H9 (cell line): ENCODE measurements around the gene CEP85L. TPM values are rescaled to one million over a fixed set of nuclear protein-coding genes. Genes with fewer than 3 reads are reported as not detected.

Experiments used
- DNase-seq: peaks from one replicate; pipeline ENCODE4 v3.0.0-alpha.2; 2017
- H2AFZ ChIP-seq: one replicate; pipeline ENCODE4 v1.6.1; 2013; ENCODE audit warnings: mild to moderate bottlenecking, low read length, control low read depth, moderate library complexity
- H2AK5ac ChIP-seq: 2 replicates; pipeline ENCODE4 v1.6.1; 2013; ENCODE audit warnings: low read length, control low read depth, mixed read lengths; ENCODE audit not compliant: insufficient read length
- H2BK120ac ChIP-seq: one replicate; pipeline ENCODE4 v1.6.1; 2013; ENCODE audit warnings: low read depth, mild to moderate bottlenecking, low read length, control low read depth, inconsistent platforms; ENCODE audit not compliant: poor library complexity, severe bottlenecking
- H2BK12ac ChIP-seq: 2 replicates; pipeline ENCODE4 v1.6.1; 2013; ENCODE audit warnings: low read length, control low read depth, mixed read lengths, low read depth; ENCODE audit not compliant: insufficient read length
- H2BK15ac ChIP-seq: 2 replicates; pipeline ENCODE4 v1.6.1; 2013; ENCODE audit warnings: low read depth, low read length, control low read depth
- H2BK20ac ChIP-seq: one replicate; pipeline ENCODE4 v1.6.1; 2013; ENCODE audit warnings: low read depth, mild to moderate bottlenecking, low read length, control low read depth, inconsistent platforms; ENCODE audit not compliant: poor library complexity, severe bottlenecking
- H2BK5ac ChIP-seq: 2 replicates; pipeline ENCODE4 v1.6.1; 2013; ENCODE audit warnings: low read length, control low read depth, mixed read lengths; ENCODE audit not compliant: insufficient read length
- H3K14ac ChIP-seq: 2 replicates; pipeline ENCODE4 v1.6.1; 2013; ENCODE audit warnings: low read length, control low read depth; ENCODE audit not compliant: insufficient read depth
- H3K18ac ChIP-seq: 2 replicates; pipeline ENCODE4 v1.6.1; 2013; ENCODE audit warnings: low read depth, mild to moderate bottlenecking, mixed read lengths, low read length, control low read depth; ENCODE audit not compliant: insufficient read length
- H3K23ac ChIP-seq: 2 replicates; pipeline ENCODE4 v1.6.1; 2013; ENCODE audit warnings: low read length, control low read depth, mixed read lengths, low read depth; ENCODE audit not compliant: insufficient read length
- H3K23me2 ChIP-seq: 2 replicates; pipeline ENCODE4 v1.6.1; 2013; ENCODE audit warnings: low read depth, mild to moderate bottlenecking, mixed read lengths, low read length, control low read depth; ENCODE audit not compliant: insufficient read length, poor library complexity, severe bottlenecking
- H3K27ac ChIP-seq: 2 replicates; pipeline ENCODE4 v1.5.1; 2013; ENCODE audit warnings: low read length, control low read depth, mixed read lengths, low read depth; ENCODE audit not compliant: insufficient read length
- H3K27me3 ChIP-seq: 2 replicates; pipeline ENCODE4 v1.6.1; 2013; ENCODE audit warnings: low read length, control low read depth, inconsistent platforms; ENCODE audit not compliant: insufficient read depth
- H3K4ac ChIP-seq: 2 replicates; pipeline ENCODE4 v1.6.1; 2013; ENCODE audit warnings: low read depth, mild to moderate bottlenecking, control low read depth, inconsistent platforms, low read length, moderate library complexity
- H3K4me1 ChIP-seq: 2 replicates; pipeline ENCODE4 v1.6.1; 2013; ENCODE audit warnings: low read length, control low read depth, inconsistent platforms; ENCODE audit not compliant: insufficient read depth
- H3K4me2 ChIP-seq: 2 replicates; pipeline ENCODE4 v1.6.1; 2013; ENCODE audit warnings: low read length, control low read depth, mixed read lengths; ENCODE audit not compliant: insufficient read length, insufficient read depth
- H3K56ac ChIP-seq: 2 replicates; pipeline ENCODE4 v1.6.1; 2013; ENCODE audit warnings: low read depth, mild to moderate bottlenecking, mixed read lengths, low read length, control low read depth; ENCODE audit not compliant: insufficient read length
- H3K79me1 ChIP-seq: 2 replicates; pipeline ENCODE4 v1.6.1; 2013; ENCODE audit warnings: low read depth, mild to moderate bottlenecking, moderate library complexity, low read length, control low read depth, inconsistent platforms; ENCODE audit not compliant: insufficient read depth, poor library complexity, severe bottlenecking
- H3K79me2 ChIP-seq: 2 replicates; pipeline ENCODE4 v1.6.1; 2013; ENCODE audit warnings: low read length, control low read depth, inconsistent platforms; ENCODE audit not compliant: insufficient read depth
- H3K9ac ChIP-seq: 2 replicates; pipeline ENCODE4 v1.6.1; 2013; ENCODE audit warnings: low read length, control low read depth, mixed read lengths; ENCODE audit not compliant: insufficient read length; ENCODE audit errors: extremely low read depth
- H3K9me3 ChIP-seq: one replicate; pipeline ENCODE4 v1.6.1; 2013; ENCODE audit warnings: low read depth, low read length, inconsistent platforms; ENCODE audit not compliant: control insufficient read depth
- H3T11ph ChIP-seq: one replicate; pipeline ENCODE4 v1.6.1; 2013; ENCODE audit warnings: mild to moderate bottlenecking, low read length, control low read depth, inconsistent platforms
- H4K20me1 ChIP-seq: one replicate; pipeline ENCODE4 v1.6.1; 2013; ENCODE audit not compliant: control insufficient read depth, insufficient read length, insufficient read depth
- H4K5ac ChIP-seq: 2 replicates; pipeline ENCODE4 v1.6.1; 2013; ENCODE audit warnings: low read depth, mild to moderate bottlenecking, mixed read lengths, low read length, control low read depth; ENCODE audit not compliant: insufficient read length
- H4K8ac ChIP-seq: replicated peaks from 2 replicates; pipeline ENCODE4 v1.6.1; 2013; ENCODE audit warnings: low read length, control low read depth, mixed read lengths, low read depth; ENCODE audit not compliant: insufficient read length
- H4K91ac ChIP-seq: 2 replicates; pipeline ENCODE4 v1.6.1; 2013; ENCODE audit warnings: low read depth, mild to moderate bottlenecking, moderate library complexity, mixed read lengths, low read length, control low read depth; ENCODE audit not compliant: insufficient read length
- H3K27ac Mint-ChIP-seq, 3 experiments: 2 replicates in 2 of 3; 3 replicates in 1 of 3; pipeline ENCODE4 v1.8.0; 2020 to 2021; ENCODE audit warnings: mixed read lengths in 3 of 3, mild to moderate bottlenecking in 1 of 3, moderate library complexity in 1 of 3
- H3K27me3 Mint-ChIP-seq: 2 replicates; pipeline ENCODE4 v1.8.0; 2021; ENCODE audit warnings: low read depth, mild to moderate bottlenecking, moderate library complexity, mixed read lengths
- H3K36me3 Mint-ChIP-seq, 3 experiments: 2 replicates in 2 of 3; 3 replicates in 1 of 3; pipeline ENCODE4 v1.8.0; 2020 to 2021; ENCODE audit warnings: low read depth in 3 of 3, mixed read lengths in 3 of 3; ENCODE audit not compliant: insufficient read depth in 1 of 3
- H3K4me1 Mint-ChIP-seq, 2 experiments: 2 replicates each; pipeline ENCODE4 v1.8.0; 2020; ENCODE audit warnings: mixed read lengths in 2 of 2
- H3K4me3 Mint-ChIP-seq, 2 experiments: 2 replicates in 1 of 2; 3 replicates in 1 of 2; pipeline ENCODE4 v1.8.0; 2020 to 2021; ENCODE audit warnings: mild to moderate bottlenecking in 2 of 2, mixed read lengths in 2 of 2, moderate library complexity in 1 of 2
- H3K9me3 Mint-ChIP-seq, 2 experiments: 2 replicates in 1 of 2; 3 replicates in 1 of 2; pipeline ENCODE4 v1.8.0; 2020; ENCODE audit warnings: mild to moderate bottlenecking in 2 of 2, mixed read lengths in 2 of 2, moderate library complexity in 1 of 2
- WGBS: extraction: QIAGEN DNeasy Blood & Tissue Kit; methylation state at CpG from one replicate; pipeline ENCODE4 v1.1.7; 2013; ENCODE audit warnings: missing lambda C conversion rate, low lambda C conversion rate, mixed read lengths; ENCODE audit not compliant: insufficient read length; ENCODE audit errors: extremely low coverage; 5-methylcytosine and 5-hydroxymethylcytosine counted together
- total RNA-seq: library from RNA; stranded (reverse); gene quantifications from 2 replicates; pipeline ENCODE4 v1.2.1, GENCODE V29; 2021
- TF ChIP-seq, protein P1 (sequence below): fragments of 200-600 bp; sonication (generic); conservative IDR thresholded peaks from 3 replicates; pipeline ENCODE4 v1.8.0; 2021; ENCODE audit warnings: antibody characterized with exemption, mild to moderate bottlenecking

The CEP85L gene
- total RNA-seq, 1 experiment from 2014 or later = 3.8 TPM

DNA sequence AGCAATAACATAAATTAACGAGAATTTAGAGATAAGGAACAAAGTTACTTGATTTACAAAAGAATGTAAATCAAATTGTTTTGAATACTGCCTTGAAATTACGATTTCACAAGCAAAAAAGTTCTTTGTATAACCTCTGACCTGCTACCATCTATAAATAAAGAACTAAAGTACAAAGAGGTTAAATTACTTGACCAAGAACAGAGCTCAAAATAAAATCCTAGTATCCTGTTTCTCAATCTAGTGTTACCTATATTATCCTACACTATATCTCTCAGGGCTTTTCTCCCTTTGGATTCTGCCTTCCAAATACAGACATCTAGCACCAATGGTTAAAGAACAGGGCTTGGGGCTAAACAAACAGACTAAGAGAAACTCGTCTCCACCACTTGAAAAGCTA, 59.5 kb downstream of the CEP85L start:
- TF ChIP-seq, protein P1, sequence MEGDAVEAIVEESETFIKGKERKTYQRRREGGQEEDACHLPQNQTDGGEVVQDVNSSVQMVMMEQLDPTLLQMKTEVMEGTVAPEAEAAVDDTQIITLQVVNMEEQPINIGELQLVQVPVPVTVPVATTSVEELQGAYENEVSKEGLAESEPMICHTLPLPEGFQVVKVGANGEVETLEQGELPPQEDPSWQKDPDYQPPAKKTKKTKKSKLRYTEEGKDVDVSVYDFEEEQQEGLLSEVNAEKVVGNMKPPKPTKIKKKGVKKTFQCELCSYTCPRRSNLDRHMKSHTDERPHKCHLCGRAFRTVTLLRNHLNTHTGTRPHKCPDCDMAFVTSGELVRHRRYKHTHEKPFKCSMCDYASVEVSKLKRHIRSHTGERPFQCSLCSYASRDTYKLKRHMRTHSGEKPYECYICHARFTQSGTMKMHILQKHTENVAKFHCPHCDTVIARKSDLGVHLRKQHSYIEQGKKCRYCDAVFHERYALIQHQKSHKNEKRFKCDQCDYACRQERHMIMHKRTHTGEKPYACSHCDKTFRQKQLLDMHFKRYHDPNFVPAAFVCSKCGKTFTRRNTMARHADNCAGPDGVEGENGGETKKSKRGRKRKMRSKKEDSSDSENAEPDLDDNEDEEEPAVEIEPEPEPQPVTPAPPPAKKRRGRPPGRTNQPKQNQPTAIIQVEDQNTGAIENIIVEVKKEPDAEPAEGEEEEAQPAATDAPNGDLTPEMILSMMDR = no peak
- H2AFZ ChIP-seq = no peak overlapping the region
- no peak overlapping the region for H3K23ac ChIP-seq
- H3K18ac ChIP-seq = no peak overlapping the region
- H3K79me1 ChIP-seq = peaks cover 2% of the 10 kb centered on the region
- no peak overlapping the region for H2AK5ac ChIP-seq
- H3K23me2 ChIP-seq = no peaks in the 10 kb centered on the region
- peaks cover 4% of the 10 kb centered on the region; the same call in 1 of the 2 replicates for H3K4me1 ChIP-seq
- Mint-ChIP-seq H3K36me3 (no peaks in the 10 kb centered on the region; a peak in 1 of 7 replicates), H3K27me3 (no peaks in the 10 kb centered on the region), H3K4me3 (no peak overlapping the region), H3K4me1 (peaks cover 18 to 22% of the 10 kb centered on the region in 2 experiments), H3K9me3 (no peaks in the 10 kb centered on the region; a peak in 2 of 5 replicates), H3K27ac (no peak overlapping the region)
- no peak overlapping the region for H4K8ac ChIP-seq
- no peak overlapping the region for H3K4me2 ChIP-seq
- H3K14ac ChIP-seq = no peak overlapping the region
- H3K4ac ChIP-seq = no peak overlapping the region
- no peak overlapping the region for H3K27ac ChIP-seq
- no peak overlapping the region for H3T11ph ChIP-seq
- H2BK15ac ChIP-seq = no peak overlapping the region
- H3K79me2 ChIP-seq = no peaks in the 10 kb centered on the region
- no peak overlapping the region for H2BK20ac ChIP-seq
- no peak overlapping the region for H3K9ac ChIP-seq
- H3K9me3 ChIP-seq = no peaks in the 10 kb centered on the region
- no peak overlapping the region for H3K56ac ChIP-seq
- no peak overlapping the region for H4K5ac ChIP-seq
- no CpG with 5 or more reads among the region's 3 CpGs for WGBS
- no peak overlapping the region for H2BK12ac ChIP-seq
- no peak overlapping the region for H2BK120ac ChIP-seq
- no peak for DNase-seq
- no peak overlapping the region for H2BK5ac ChIP-seq
- H4K20me1 ChIP-seq = no peaks in the 10 kb centered on the region
- H4K91ac ChIP-seq = no peak overlapping the region
- no peaks in the 10 kb centered on the region for H3K27me3 ChIP-seq
